Amygdala (tissue), 56 donors: ENCODE data around the gene ST13.
A peak's percentile ranks its signal among the peaks of the same experiment; 100 is the strongest.
"Not testable (repeated sequence)": the region's sequence is repeated elsewhere in the genome, so short reads cannot be mapped to it uniquely, and the experiment has no call there.

Experiments used
- DNase-seq, 56 donors: peaks; one replicate each; lab custom pipeline; 2025; lab: John Stamatoyannopoulos, UW

ST13 gene

GRCh38 chr22:40844951-40845350 lies 11.5 kb downstream of the ST13 start:
- DNase-seq = no peak

- DNase-seq = no peak
Measured at GRCh38 chr22:40838486-40838885, 18.0 kb downstream of the ST13 start.

- DNase-seq = no peak
Measured at GRCh38 chr22:40834619-40835018, 21.8 kb downstream of the ST13 start.

- no peak for DNase-seq
Measured at GRCh38 chr22:40829131-40829530, 27.3 kb downstream of the ST13 start.

GRCh38 chr22:40826984-40827741 lies 29.3 kb downstream of the ST13 start:
- no peak for DNase-seq

- not testable (repeated sequence) for DNase-seq
Measured at GRCh38 chr22:40826292-40826691, 30.1 kb downstream of the ST13 start.

GRCh38 chr22:40823426-40823825 lies 33.0 kb downstream of the ST13 start:
- DNase-seq = no peak

- DNase-seq = no peak
Measured at GRCh38 chr22:40819599-40820140, 36.8 kb downstream of the ST13 start.

- peak; percentile 39 to 92 (median 82) for DNase-seq
Measured at GRCh38 chr22:40818747-40819598, 37.5 kb downstream of the ST13 start, which contains the start of gene SLC25A17. SLC25A17 (minus strand) TSS chr22:40819346; CDS start chr22:40819248, 98 bp downstream.

GRCh38 chr22:40818192-40818746 lies 38.2 kb downstream of the ST13 start:
- no peak for DNase-seq

- no peak for DNase-seq
Measured at GRCh38 chr22:40817737-40818136, 38.7 kb downstream of the ST13 start.

GRCh38 chr22:40813912-40814315 lies 42.5 kb downstream of the ST13 start:
- DNase-seq = no peak

- DNase-seq = no peak
Measured at GRCh38 chr22:40808018-40808841, 48.2 kb downstream of the ST13 start.

- no peak for DNase-seq
Measured at GRCh38 chr22:40806711-40807110, 49.7 kb downstream of the ST13 start.

- no peak for DNase-seq
Measured at GRCh38 chr22:40805699-40806203, 50.7 kb downstream of the ST13 start.

- DNase-seq = no peak
Measured at GRCh38 chr22:40805239-40805638, 51.2 kb downstream of the ST13 start.

GRCh38 chr22:40803321-40803720 lies 53.1 kb downstream of the ST13 start:
- no peak for DNase-seq

GRCh38 chr22:40799008-40799407 lies 57.4 kb downstream of the ST13 start:
- DNase-seq = no peak

- no peak for DNase-seq
Measured at GRCh38 chr22:40797427-40797826, 59.0 kb downstream of the ST13 start.

- no peak for DNase-seq
Measured at GRCh38 chr22:40792451-40792850, 64.0 kb downstream of the ST13 start.
